Activated T-cell treated with anti-CD3 and anti-CD28 coated beads, Interleukin-2, amount 50 U/mL, for 4 hours (primary cell): ENCODE results near the gene LGR4. TPM values are rescaled to one million over a fixed set of nuclear protein-coding genes. Genes with fewer than 3 reads are reported as not detected.

Source experiments
- ATAC-seq, 2 donors: fragments of 200-7000 bp; cut with Tn5 transposase; one replicate each; pipeline ENCODE4 v1.10.0; 2021
- DNase-seq: peaks from one replicate; pipeline ENCODE4 v3.0.0-alpha.2; 2020
- H3K27me3 Mint-ChIP-seq: one replicate; pipeline ENCODE4 v1.8.0; 2021; ENCODE audit warnings: low read depth, mixed read lengths
- H3K36me3 Mint-ChIP-seq: one replicate; pipeline ENCODE4 v1.8.0; 2022; ENCODE audit warnings: mixed read lengths; ENCODE audit not compliant: insufficient read depth
- H3K4me1 Mint-ChIP-seq: one replicate; pipeline ENCODE4 v1.8.0; 2021; ENCODE audit warnings: low read depth, mixed read lengths
- H3K4me3 Mint-ChIP-seq: one replicate; pipeline ENCODE4 v1.8.0; 2021; ENCODE audit warnings: mild to moderate bottlenecking, moderate library complexity, mixed read lengths
- H3K9me3 Mint-ChIP-seq: one replicate; pipeline ENCODE4 v1.8.0; 2021; ENCODE audit warnings: mixed read lengths
- total RNA-seq, 3 donors: library from RNA; stranded (reverse); gene quantifications; one replicate each; pipeline ENCODE4 v1.2.1, GENCODE V29; 2021

LGR4 gene
- total RNA-seq, 3 donors from 2014 or later = 0.21 to 0.61 (median 0.57) TPM

- Mint-ChIP-seq H3K4me3 (no peak overlapping the region), H3K27me3 (peaks cover 3% of the 10 kb centered on the region), H3K36me3 (no peaks in the 10 kb centered on the region), H3K4me1 (no peaks in the 10 kb centered on the region), H3K9me3 (no peaks in the 10 kb centered on the region)
- ATAC-seq (no peak), DNase-seq (no peak)
Observed at GRCh38 chr11:27416568-27417176, 55.9 kb downstream of the LGR4 start.

DNA sequence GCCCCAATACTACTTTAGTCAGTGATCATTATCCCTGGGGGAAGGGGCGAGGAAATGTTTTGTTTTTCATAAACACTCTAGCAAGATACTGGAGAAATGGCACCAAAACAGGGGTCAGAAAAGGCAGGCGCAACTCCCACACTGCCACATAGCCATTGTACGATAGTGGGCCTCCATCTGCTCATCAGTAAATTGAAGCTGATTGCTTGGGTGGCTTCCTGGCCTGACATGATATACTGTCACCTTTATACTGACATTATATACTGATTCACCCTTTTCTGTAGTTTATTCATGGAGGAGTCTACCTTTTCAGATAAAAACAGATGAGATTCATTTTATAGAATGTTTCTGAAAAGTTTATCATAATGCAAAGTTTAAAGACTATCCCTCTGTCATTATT is 57.9 kb downstream of the LGR4 start:
- DNase-seq = no peak
- no peaks in the 10 kb centered on the region for H3K4me1 Mint-ChIP-seq
- H3K36me3 Mint-ChIP-seq = no peaks in the 10 kb centered on the region
- peaks cover 3% of the 10 kb centered on the region for H3K27me3 Mint-ChIP-seq
- ATAC-seq = no peak
- H3K4me3 Mint-ChIP-seq = no peak overlapping the region
- no peaks in the 10 kb centered on the region for H3K9me3 Mint-ChIP-seq

- Mint-ChIP-seq H3K4me3 (no peak overlapping the region), H3K9me3 (no peaks in the 10 kb centered on the region), H3K36me3 (no peaks in the 10 kb centered on the region), H3K27me3 (peaks cover 3% of the 10 kb centered on the region), H3K4me1 (no peaks in the 10 kb centered on the region)
- ATAC-seq (no peak), DNase-seq (no peak)
Observed at GRCh38 chr11:27413218-27413617, 59.4 kb downstream of the LGR4 start.

GRCh38 chr11:27412192-27412691 is 60.3 kb downstream of the LGR4 start:
- Mint-ChIP-seq H3K27me3 (peaks cover 3% of the 10 kb centered on the region), H3K4me1 (no peaks in the 10 kb centered on the region), H3K4me3 (no peak overlapping the region), H3K36me3 (no peaks in the 10 kb centered on the region), H3K9me3 (no peaks in the 10 kb centered on the region)
- ATAC-seq (no peak), DNase-seq (no peak)

DNA sequence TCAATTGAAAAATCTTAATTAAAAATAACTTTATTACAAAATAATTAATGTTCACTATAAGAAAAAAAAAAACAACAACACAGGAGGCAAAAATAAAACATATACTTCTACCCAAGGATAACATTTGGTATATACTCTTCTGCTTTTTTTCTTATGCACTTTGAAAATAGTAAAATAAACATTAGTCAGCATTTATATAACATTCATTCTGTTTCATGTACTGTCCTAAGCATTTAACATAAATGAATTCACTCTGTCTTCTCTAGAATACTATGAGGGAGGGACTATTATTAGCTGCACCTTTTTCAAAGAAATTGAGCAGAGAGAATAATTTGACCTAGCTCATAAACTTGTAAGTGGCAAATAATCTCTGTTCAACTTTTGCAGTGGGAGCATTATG is 61.3 kb downstream of the LGR4 start:
- no peaks in the 10 kb centered on the region for H3K36me3 Mint-ChIP-seq
- ATAC-seq = no peak
- H3K9me3 Mint-ChIP-seq = no peaks in the 10 kb centered on the region
- DNase-seq = no peak
- peaks cover 3% of the 10 kb centered on the region for H3K27me3 Mint-ChIP-seq
- no peak overlapping the region for H3K4me3 Mint-ChIP-seq
- no peaks in the 10 kb centered on the region for H3K4me1 Mint-ChIP-seq

DNA sequence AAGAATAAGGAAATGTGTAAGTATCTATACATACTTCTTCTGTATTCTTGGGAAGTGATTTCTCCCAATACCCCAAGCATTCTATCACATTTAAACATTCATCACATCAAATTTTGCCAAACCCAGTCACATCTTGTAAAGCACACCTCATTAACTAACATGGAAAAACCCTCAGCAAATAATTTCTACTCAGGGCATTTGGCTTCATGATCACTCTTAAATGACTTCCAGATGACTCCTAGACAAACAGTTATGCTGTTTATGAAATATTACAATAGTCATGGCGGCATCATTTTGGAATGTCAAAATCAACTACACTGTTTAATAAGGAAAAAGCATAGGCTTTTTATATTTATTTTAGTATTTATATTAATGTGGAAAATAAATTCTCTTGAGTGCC is 62.3 kb downstream of the LGR4 start:
- no peaks in the 10 kb centered on the region for H3K36me3 Mint-ChIP-seq
- H3K4me1 Mint-ChIP-seq = no peaks in the 10 kb centered on the region
- peaks cover 3% of the 10 kb centered on the region for H3K27me3 Mint-ChIP-seq
- H3K4me3 Mint-ChIP-seq = no peak overlapping the region
- DNase-seq (no peak), ATAC-seq (no peak)
- H3K9me3 Mint-ChIP-seq = no peaks in the 10 kb centered on the region

GRCh38 chr11:27409742-27410141 is 62.8 kb downstream of the LGR4 start:
- no peaks in the 10 kb centered on the region for H3K9me3 Mint-ChIP-seq
- DNase-seq (no peak), ATAC-seq (no peak)
- no peaks in the 10 kb centered on the region for H3K4me1 Mint-ChIP-seq
- H3K27me3 Mint-ChIP-seq = peaks cover 3% of the 10 kb centered on the region
- H3K4me3 Mint-ChIP-seq = no peak overlapping the region
- H3K36me3 Mint-ChIP-seq = no peaks in the 10 kb centered on the region

GRCh38 chr11:27409049-27409448 is 63.5 kb downstream of the LGR4 start:
- H3K36me3 Mint-ChIP-seq = no peaks in the 10 kb centered on the region
- no peaks in the 10 kb centered on the region for H3K4me1 Mint-ChIP-seq
- H3K4me3 Mint-ChIP-seq = no peak overlapping the region
- no peaks in the 10 kb centered on the region for H3K9me3 Mint-ChIP-seq
- ATAC-seq (no peak), DNase-seq (no peak)
- peaks cover 3% of the 10 kb centered on the region for H3K27me3 Mint-ChIP-seq

GRCh38 chr11:27408246-27408800 is 64.3 kb downstream of the LGR4 start:
- no peak for DNase-seq
- H3K36me3 Mint-ChIP-seq = no peaks in the 10 kb centered on the region
- no peak overlapping the region for H3K4me3 Mint-ChIP-seq
- no peak for ATAC-seq
- H3K27me3 Mint-ChIP-seq = peaks cover 2% of the 10 kb centered on the region
- H3K4me1 Mint-ChIP-seq = no peaks in the 10 kb centered on the region
- no peaks in the 10 kb centered on the region for H3K9me3 Mint-ChIP-seq

DNA sequence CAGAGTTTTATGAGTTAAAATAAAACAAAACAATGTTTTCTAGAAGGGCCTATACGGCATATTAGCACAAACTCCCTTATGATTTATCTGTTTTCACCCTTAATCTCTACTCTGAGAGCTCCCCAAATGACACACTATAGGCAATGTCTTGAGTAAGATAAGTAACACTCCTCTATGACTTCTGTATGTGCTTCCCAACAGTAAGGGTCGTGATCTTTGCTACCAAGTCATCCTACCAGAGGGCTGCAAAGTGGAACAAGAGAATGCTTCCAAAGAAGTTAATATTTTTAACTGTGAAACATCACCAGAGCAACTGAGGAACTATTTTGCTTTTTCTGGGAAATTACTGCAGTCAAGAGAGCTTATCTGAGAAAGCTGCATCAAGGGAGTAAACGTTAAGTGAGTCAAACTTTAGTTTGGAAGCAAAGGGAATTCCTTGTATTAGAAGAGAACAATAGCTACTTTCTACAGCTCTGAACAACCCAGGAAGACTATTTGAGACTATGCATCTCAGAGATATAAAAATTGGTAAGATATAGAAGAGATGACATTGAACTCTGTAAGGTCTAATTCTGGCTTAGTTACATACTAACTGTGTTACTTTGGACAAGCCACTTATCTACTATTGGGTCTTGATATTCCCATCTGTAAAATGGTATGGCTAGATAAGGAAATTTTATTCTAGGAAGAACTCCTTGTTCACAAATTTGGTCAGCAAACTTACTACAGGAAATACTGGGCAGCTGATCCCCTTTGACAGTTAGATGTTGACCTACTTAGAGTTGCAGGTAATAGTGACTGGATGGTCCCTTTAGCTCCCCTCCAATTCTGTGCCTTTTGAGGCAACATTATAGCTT is 65.9 kb downstream of the LGR4 start:
- no peak for ATAC-seq
- no peaks in the 10 kb centered on the region for H3K36me3 Mint-ChIP-seq
- no peaks in the 10 kb centered on the region for H3K9me3 Mint-ChIP-seq

GRCh38 chr11:27405134-27405533 is 67.5 kb downstream of the LGR4 start:
- no peak for DNase-seq
- H3K36me3 Mint-ChIP-seq = no peaks in the 10 kb centered on the region
- H3K4me1 Mint-ChIP-seq = no peaks in the 10 kb centered on the region
- H3K9me3 Mint-ChIP-seq = no peaks in the 10 kb centered on the region
- H3K27me3 Mint-ChIP-seq = no peaks in the 10 kb centered on the region
- H3K4me3 Mint-ChIP-seq = no peak overlapping the region
- ATAC-seq = no peak

More for the DNA sequence above, 65.9 kb downstream of the LGR4 start:
- no peak for DNase-seq
- Mint-ChIP-seq H3K27me3 (no peaks in the 10 kb centered on the region), H3K4me3 (no peak overlapping the region), H3K4me1 (no peaks in the 10 kb centered on the region)

GRCh38 chr11:27404427-27404826 is 68.2 kb downstream of the LGR4 start:
- no peaks in the 10 kb centered on the region for H3K36me3 Mint-ChIP-seq
- DNase-seq (no peak), ATAC-seq (no peak)
- H3K4me3 Mint-ChIP-seq = no peak overlapping the region
- H3K4me1 Mint-ChIP-seq = no peaks in the 10 kb centered on the region
- H3K9me3 Mint-ChIP-seq = no peaks in the 10 kb centered on the region
- H3K27me3 Mint-ChIP-seq = no peaks in the 10 kb centered on the region

DNA sequence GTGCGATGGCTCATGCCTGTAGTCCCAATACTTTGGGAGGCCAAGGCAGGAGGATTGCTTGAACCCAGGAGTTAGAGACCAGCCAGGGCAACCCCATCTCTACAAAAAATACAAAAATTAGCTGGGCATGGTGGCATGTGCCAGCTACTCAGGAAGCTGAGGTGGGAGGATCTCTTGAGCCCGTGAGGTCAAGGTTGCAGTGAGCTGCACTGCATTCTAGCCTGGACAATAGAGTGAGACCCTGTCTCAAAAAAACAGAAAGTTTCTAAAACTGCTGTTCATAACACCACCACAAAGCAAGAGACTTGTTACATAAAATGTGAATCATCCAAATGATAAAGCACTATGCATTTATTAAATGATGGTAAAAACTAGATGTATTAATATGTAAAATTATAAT is 69.4 kb downstream of the LGR4 start:
- DNase-seq (no peak), ATAC-seq (no peak)
- Mint-ChIP-seq H3K27me3 (no peaks in the 10 kb centered on the region), H3K9me3 (no peaks in the 10 kb centered on the region), H3K4me1 (no peaks in the 10 kb centered on the region), H3K4me3 (no peak overlapping the region), H3K36me3 (no peaks in the 10 kb centered on the region)

GRCh38 chr11:27402450-27402849 is 70.1 kb downstream of the LGR4 start:
- no peaks in the 10 kb centered on the region for H3K36me3 Mint-ChIP-seq
- H3K4me3 Mint-ChIP-seq = no peak overlapping the region
- DNase-seq (no peak), ATAC-seq (no peak)
- no peaks in the 10 kb centered on the region for H3K4me1 Mint-ChIP-seq
- no peaks in the 10 kb centered on the region for H3K27me3 Mint-ChIP-seq
- no peaks in the 10 kb centered on the region for H3K9me3 Mint-ChIP-seq

DNA sequence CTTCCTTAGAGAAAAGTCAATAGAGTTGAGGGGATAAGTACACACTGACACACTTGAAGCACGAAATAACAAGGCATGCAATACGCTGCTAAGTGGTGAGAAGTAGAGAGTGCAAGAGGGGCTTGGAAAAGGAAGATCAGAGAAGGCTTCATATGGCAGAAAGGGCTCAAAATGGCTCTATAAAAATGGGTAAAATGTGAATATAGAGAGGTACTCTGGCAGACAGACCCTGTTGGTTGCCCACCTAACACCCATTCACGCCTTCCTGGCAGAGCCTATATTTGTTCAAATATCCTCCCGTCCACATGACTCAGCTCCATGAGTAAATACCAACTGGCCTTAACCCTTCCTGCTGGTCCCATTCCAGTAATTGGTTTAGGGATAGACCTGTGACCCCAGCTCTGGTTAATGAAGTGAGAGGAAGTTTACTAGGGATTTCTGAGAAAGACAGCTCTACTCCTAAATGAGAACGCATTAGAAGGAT is 70.7 kb downstream of the LGR4 start:
- no peak for ATAC-seq
- no peaks in the 10 kb centered on the region for H3K36me3 Mint-ChIP-seq
- no peaks in the 10 kb centered on the region for H3K9me3 Mint-ChIP-seq

More for the DNA sequence above, 70.7 kb downstream of the LGR4 start:
- Mint-ChIP-seq H3K4me1 (no peaks in the 10 kb centered on the region), H3K4me3 (no peak overlapping the region), H3K27me3 (no peaks in the 10 kb centered on the region)
- DNase-seq = no peak
